Endothelial cell of umbilical vein (primary cell): ENCODE data around the gene SPPL2B.

Experiments used
- CTCF ChIP-seq, 2 donors: IDR thresholded peaks; 1 replicate in 1 of 2; 2 replicates in 1 of 2; pipeline ENCODE4 v1.5.1; 2011; ENCODE audit warnings: low read length in 2 of 2, mild to moderate bottlenecking in 2 of 2, moderate library complexity in 2 of 2, control low read depth in 1 of 2, inconsistent platforms in 1 of 2, low read depth in 1 of 2; ENCODE audit not compliant: insufficient read depth in 1 of 2; ENCODE audit errors: extremely low read depth in 1 of 2
- EZH2 ChIP-seq: IDR thresholded peaks from 2 replicates; pipeline ENCODE4 v1.6.1; 2012; ENCODE audit warnings: borderline replicate concordance, low read depth, mild to moderate bottlenecking, moderate library complexity, low read length, inconsistent platforms; ENCODE audit not compliant: severe bottlenecking
- FOS ChIP-seq: IDR thresholded peaks from 2 replicates; pipeline ENCODE4 v1.6.1; 2011; ENCODE audit warnings: mild to moderate bottlenecking, low read length, moderate library complexity, borderline replicate concordance; ENCODE audit not compliant: insufficient read depth
- JUN ChIP-seq: IDR thresholded peaks from 2 replicates; pipeline ENCODE4 v1.6.1; 2011; ENCODE audit warnings: borderline replicate concordance, low read depth; ENCODE audit not compliant: insufficient read length, insufficient read depth
- MAX ChIP-seq: IDR thresholded peaks from 2 replicates; pipeline ENCODE4 v1.6.1; 2011; ENCODE audit not compliant: insufficient read depth, insufficient read length
- MYC ChIP-seq: IDR thresholded peaks from one replicate; pipeline ENCODE4 v1.6.1; 2011; ENCODE audit warnings: mild to moderate bottlenecking, low read depth, low read length
- POLR2A ChIP-seq: IDR thresholded peaks from 2 replicates; pipeline ENCODE4 v1.6.1; 2012; ENCODE audit warnings: low read depth, mild to moderate bottlenecking, control low read depth, low read length
- POLR2AphosphoS5 ChIP-seq: IDR thresholded peaks from 2 replicates; pipeline ENCODE4 v1.6.1; 2012; ENCODE audit warnings: low read depth, mild to moderate bottlenecking, control low read depth, low read length, moderate library complexity; ENCODE audit not compliant: insufficient read depth

- TF ChIP-seq CTCF (IDR thresholded peaks at IDR 0.05; ENCODE audit: extremely low read depth in 1 of 2, insufficient read depth in 1 of 2, low read depth in 1 of 2, low read length in 2 of 2) (no peak), POLR2AphosphoS5 (no peak), POLR2A (no peak), EZH2 (no peak), JUN (no peak), MAX (no peak), MYC (no peak), FOS (no peak)
Observed at GRCh38 chr19:2344381-2344870, 15.9 kb downstream of the SPPL2B start.
